ENCODE results near the gene SH3GL1.

The SH3GL1 gene

DNA sequence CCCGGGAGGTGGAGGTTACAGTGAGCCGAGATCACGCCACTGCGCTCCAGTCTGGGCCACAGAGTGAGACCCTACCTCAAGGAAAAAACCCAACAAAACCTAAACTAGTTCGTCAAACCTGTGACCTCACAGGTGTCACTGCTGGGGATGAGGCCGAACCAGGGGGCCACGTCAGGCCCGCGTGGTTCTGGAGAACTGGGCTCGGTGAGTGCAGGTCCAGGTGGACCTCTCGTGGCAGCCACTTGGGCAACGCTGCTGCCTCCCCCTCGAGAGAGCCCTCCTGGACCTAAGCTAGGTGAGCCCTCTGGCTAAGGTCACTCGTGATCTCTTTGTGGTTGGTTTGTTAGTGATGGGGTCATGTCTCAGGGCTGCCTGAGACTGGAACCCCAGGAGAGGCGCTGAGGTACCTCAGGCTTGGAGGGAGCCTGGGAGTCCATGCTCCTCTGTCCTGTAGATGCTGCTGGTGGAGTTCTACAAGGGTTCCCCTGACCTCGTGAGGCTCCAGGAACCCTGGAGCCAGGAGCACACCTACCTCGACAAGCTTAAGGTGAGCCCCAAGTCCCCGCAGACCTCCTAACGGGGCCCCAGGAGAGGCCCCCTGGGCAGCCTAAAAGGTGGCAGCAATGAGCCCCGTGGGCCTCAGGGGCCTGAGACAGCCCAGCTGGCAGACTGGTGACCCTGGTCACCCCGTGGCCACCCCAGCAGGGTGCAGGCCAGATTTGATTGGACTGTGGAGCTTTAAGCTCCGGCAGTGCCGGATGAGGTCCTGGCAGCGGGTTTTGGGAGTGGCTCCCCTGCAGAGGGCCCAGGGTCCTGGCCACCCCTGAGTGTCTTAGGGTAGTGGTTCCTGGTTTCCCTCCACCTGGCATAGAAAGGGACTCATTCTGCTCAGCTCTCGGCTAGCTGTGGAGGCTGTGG, 41.4 kb downstream of the SH3GL1 start:
- DNase-seq (ENCODE audit: low read depth), result no peak
- TF ChIP-seq, protein P1, sequence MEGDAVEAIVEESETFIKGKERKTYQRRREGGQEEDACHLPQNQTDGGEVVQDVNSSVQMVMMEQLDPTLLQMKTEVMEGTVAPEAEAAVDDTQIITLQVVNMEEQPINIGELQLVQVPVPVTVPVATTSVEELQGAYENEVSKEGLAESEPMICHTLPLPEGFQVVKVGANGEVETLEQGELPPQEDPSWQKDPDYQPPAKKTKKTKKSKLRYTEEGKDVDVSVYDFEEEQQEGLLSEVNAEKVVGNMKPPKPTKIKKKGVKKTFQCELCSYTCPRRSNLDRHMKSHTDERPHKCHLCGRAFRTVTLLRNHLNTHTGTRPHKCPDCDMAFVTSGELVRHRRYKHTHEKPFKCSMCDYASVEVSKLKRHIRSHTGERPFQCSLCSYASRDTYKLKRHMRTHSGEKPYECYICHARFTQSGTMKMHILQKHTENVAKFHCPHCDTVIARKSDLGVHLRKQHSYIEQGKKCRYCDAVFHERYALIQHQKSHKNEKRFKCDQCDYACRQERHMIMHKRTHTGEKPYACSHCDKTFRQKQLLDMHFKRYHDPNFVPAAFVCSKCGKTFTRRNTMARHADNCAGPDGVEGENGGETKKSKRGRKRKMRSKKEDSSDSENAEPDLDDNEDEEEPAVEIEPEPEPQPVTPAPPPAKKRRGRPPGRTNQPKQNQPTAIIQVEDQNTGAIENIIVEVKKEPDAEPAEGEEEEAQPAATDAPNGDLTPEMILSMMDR (IDR thresholded peaks at IDR 0.05; ENCODE audit: insufficient read depth, low read depth, low read length, missing control alignments), result no peak
- no peak overlapping the region for H3K4me3 ChIP-seq (ENCODE audit: low read length)

DNA sequence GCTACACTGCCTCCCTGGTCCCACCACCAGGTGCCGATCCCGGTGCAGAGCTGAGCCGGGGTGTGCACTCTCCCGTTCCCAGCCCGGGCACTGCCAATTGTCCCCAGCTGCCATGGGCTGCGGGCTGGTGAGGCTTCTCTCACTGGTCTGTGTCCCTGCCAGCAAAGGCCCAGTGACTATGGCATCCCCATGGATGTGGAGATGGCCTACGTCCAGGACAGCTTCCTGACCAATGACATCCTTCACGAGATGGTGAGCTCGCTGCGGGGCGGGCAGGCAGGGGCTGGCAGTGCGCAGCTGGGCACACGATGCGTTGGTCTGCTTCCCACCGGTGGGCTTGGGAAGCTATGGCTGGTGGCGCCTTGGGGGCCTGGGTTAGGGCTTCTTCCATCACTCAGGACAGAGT, 42.4 kb downstream of the SH3GL1 start:
- no peak for DNase-seq (ENCODE audit: low read depth)
- TF ChIP-seq, protein P1 (IDR thresholded peaks at IDR 0.05; ENCODE audit: insufficient read depth, low read depth, low read length, missing control alignments), result no peak
- no peak overlapping the region for H3K4me3 ChIP-seq (ENCODE audit: low read length)

DNA sequence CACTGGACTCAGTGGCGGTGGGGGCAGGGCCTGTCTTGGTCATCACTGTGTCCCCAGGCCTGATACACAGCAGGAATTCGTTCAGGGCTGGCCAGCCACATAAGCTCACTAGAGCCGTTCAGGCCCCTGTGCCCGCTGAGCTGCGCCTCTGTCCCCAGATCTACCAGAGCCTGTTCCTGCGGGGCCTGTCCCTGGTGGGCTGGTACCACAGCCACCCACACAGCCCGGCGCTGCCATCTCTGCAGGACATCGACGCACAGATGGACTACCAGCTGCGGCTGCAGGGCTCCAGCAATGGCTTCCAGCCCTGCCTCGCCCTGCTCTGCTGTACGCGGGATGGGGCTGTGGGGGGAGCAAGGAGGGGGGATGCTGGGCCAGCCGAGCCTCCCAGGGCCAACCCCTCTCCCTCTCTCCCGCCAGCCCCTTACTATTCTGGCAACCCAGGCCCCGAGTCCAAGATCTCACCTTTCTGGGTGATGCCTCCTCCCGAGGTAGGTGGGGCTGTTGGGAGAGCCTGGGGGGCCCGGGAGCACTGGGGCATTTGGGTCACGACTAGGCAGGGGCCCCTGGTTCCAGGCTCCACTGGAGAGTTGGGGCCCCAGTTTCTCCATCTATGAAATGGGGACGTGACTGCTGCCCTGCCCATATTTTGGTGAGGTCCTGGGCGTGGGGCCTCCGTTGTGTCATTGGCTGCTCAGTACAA, 43.1 kb downstream of the SH3GL1 start:
- no peak overlapping the region for H3K4me3 ChIP-seq (ENCODE audit: low read length)
- TF ChIP-seq, protein P1 (IDR thresholded peaks at IDR 0.05; ENCODE audit: insufficient read depth, low read depth, low read length, missing control alignments), result no peak
- no peak for DNase-seq (ENCODE audit: low read depth)

DNA sequence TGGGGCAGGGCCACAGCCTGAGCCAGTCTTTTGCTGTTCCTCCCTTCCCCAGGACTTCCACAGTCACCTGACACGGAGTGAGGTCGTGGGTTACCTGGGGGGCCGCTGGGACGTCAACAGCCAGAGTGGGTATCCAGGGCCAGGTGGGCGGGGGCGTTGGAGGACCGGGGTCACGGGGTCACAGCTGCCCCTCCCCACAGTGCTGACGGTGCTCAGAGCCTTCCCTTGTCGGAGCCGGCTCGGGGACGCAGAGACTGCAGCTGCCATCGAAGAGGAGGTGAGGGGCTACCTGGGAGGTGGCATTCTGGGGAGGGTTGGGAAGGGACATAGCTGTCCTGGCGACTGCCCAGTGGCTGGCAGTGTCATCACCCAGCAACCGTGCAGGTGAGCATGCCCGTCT, 45.5 kb downstream of the SH3GL1 start:
- DNase-seq (ENCODE audit: low read depth), result no peak
- no peak overlapping the region for H3K4me3 ChIP-seq (ENCODE audit: low read length)
- TF ChIP-seq, protein P1 (IDR thresholded peaks at IDR 0.05; ENCODE audit: insufficient read depth, low read depth, low read length, missing control alignments), result no peak

DNA sequence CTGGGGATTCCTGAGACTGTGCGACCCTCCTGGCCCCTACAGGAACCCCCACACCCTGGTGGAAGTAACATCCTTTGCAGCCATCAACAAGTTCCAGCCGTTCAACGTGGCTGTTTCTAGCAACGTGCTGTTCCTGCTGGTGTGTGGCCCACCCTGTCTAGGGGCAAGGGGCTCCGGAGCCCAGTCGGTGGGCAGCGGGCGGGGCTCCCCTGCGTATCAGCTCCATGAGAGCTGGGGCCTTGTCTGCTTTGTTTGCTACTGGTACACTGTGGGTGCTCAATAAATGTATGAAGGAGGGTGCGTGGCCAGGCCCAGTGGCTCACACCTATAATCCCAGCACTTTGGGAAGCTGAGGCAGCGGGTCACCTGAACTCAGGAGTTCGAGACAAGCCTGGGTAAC, 46.1 kb downstream of the SH3GL1 start:
- no peak overlapping the region for H3K4me3 ChIP-seq (ENCODE audit: low read length)
- DNase-seq (ENCODE audit: low read depth), result no peak
- TF ChIP-seq, protein P1 (IDR thresholded peaks at IDR 0.05; ENCODE audit: insufficient read depth, low read depth, low read length, missing control alignments), result no peak

DNA sequence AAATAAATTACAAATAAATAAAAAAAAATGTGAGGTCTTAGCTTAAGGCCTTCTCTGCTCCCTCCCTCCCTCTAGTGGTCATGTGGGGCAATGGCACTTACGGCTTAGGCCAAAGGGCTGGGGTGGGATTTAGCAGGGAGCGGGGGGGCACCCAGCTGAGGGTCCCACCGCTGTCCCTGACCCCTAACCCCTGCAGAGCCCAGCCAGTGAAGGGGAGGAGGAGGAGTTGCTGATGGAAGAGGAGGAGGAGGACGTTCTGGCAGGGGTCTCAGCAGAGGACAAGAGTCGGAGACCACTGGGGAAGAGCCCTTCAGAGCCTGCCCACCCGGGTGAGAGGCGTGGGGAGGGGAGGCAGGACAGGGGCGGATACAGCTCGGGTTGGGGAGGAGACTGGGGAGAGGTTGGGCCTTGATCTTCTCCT, 47.6 kb downstream of the SH3GL1 start:
- TF ChIP-seq, protein P1 (IDR thresholded peaks at IDR 0.05; ENCODE audit: insufficient read depth, low read depth, low read length, missing control alignments), result peak; percentile 73
- H3K4me3 ChIP-seq (ENCODE audit: low read length), result no peak overlapping the region
- DNase-seq (ENCODE audit: low read depth), result peak; percentile 61
